Stimulated activated CD8-positive, alpha-beta memory T cell treated with anti-CD3 and anti-CD28 coated beads, Interleukin-15, amount 100 ng/mL, for 4 hours (primary cell): Measurements from ENCODE around the gene ZZZ3.
"Not testable (repeated sequence)": the region's sequence is repeated elsewhere in the genome, so short reads cannot be mapped to it uniquely, and the experiment has no call there.

Experiments used
- DNase-seq, 2 donors: peaks; one replicate each; pipeline ENCODE4 v3.0.0-alpha.2; 2020; ENCODE audit warnings: low read depth in 2 of 2

ZZZ3 gene

GRCh38 chr1:77682460-77683159 lies at the start of gene ZZZ3:
Gene ZZZ3, minus strand, starts transcription at chr1:77682658. Its CDS starts 49,304 bp downstream, at chr1:77633354.
- DNase-seq = peak; percentile 74 to 87

- no peak for DNase-seq
These were observed 49.6 kb upstream of the ZZZ3 start for GRCh38 chr1:77732090-77732489.

- no peak for DNase-seq
These were observed 43.2 kb upstream of the ZZZ3 start for GRCh38 chr1:77725706-77726105.

- no peak for DNase-seq
These were observed 35.7 kb upstream of the ZZZ3 start for GRCh38 chr1:77718181-77718580.

- DNase-seq = no peak
These were observed 33.6 kb upstream of the ZZZ3 start for GRCh38 chr1:77716065-77716464.

GRCh38 chr1:77709727-77710126 lies 27.3 kb upstream of the ZZZ3 start:
- DNase-seq = no peak

GRCh38 chr1:77706321-77706720 lies 23.9 kb upstream of the ZZZ3 start:
- no peak for DNase-seq

- DNase-seq = no peak
These were observed 22.3 kb upstream of the ZZZ3 start for GRCh38 chr1:77704736-77705135.

GRCh38 chr1:77699673-77700072 lies 17.2 kb upstream of the ZZZ3 start:
- DNase-seq = not testable (repeated sequence)

GRCh38 chr1:77697441-77697840 lies 15.0 kb upstream of the ZZZ3 start:
- no peak for DNase-seq

GRCh38 chr1:77688939-77689338 lies 6.5 kb upstream of the ZZZ3 start:
- DNase-seq = no peak

- DNase-seq = no peak
These were observed 5.1 kb upstream of the ZZZ3 start for GRCh38 chr1:77687519-77687906.

- no peak for DNase-seq
These were observed 4.5 kb upstream of the ZZZ3 start for GRCh38 chr1:77686796-77687518.

GRCh38 chr1:77683160-77684148 lies 996 bp upstream of the ZZZ3 start:
- DNase-seq = peak; percentile 81 to 88

GRCh38 chr1:77680173-77680572 lies 2.3 kb downstream of the ZZZ3 start:
- DNase-seq = no peak

GRCh38 chr1:77678660-77679610 lies 3.5 kb downstream of the ZZZ3 start:
- no peak for DNase-seq

- DNase-seq = not testable (repeated sequence)
These were observed 7.7 kb downstream of the ZZZ3 start for GRCh38 chr1:77674807-77675206.

- no peak for DNase-seq
These were observed 8.6 kb downstream of the ZZZ3 start for GRCh38 chr1:77673716-77674355.

GRCh38 chr1:77673030-77673429 lies 9.4 kb downstream of the ZZZ3 start:
- no peak for DNase-seq

- no peak for DNase-seq
These were observed 10.1 kb downstream of the ZZZ3 start for GRCh38 chr1:77672374-77672773.
